HG02840 (cell line): ENCODE data around the gene FXYD5.

Experiments
- ATAC-seq: cut with Tn5 transposase; IDR thresholded peaks from one replicate; pipeline ENCODE4 v1.9.1; 2021; ENCODE audit warnings: mild to moderate bottlenecking, moderate library complexity, moderate number of reproducible peaks; ENCODE audit not compliant: unreplicated experiment, low FRiP score

FXYD5 gene

GRCh38 chr19:35208121-35208520 is 53.6 kb downstream of the FXYD5 start:
- ATAC-seq, result no peak

DNA sequence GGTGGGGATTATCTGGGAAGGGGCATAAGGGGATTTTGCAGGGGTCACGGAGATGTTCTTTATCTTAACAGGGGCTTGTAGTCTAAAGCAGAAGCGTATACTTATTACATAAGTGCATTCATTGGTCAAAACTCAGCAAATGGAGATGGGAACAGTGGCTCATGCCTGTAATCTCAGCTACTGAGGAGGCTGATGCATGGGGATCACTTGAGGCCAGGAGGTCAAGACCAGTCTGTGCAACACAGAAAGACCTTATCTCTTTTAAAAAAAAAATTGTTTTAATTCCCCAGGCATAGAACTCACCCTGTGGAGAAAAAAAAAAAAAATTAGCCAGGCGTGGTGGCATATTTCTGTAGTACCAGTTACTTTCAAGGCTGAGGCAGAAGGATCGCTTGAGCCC is 55.1 kb downstream of the FXYD5 start:
- ATAC-seq, result no peak

DNA sequence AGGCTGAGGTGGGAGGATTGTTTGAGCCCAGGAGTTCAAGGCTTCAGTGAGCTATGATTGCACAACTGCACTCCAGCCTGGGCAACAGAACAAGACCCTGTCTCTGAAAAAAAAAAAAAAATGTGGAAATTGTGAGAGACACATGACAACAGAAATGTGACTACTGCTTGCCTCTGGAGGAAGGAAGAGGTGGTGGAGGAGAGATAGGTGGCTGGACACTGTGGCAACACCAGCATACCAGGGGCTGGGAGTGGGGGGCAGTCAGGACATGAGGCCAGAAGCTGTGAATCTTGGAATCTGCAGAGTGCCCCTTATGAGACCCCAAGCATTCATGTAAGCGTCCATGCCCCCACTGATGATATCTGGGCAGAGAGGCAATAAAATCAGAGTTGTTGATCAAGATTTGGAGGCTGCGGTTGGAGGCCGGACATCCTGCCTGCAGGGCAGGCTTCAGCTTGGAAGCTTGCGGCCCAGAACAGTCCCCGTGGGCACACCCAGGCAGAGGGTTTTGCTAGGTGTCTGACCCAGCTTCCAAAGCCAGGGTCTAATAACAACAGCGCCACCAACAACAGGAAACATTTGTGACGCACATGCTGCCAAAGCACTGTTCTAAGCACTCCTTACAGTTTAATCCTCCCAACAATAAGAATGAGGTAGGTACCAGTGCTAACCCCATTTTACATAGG is 57.2 kb downstream of the FXYD5 start:
- ATAC-seq, result no peak

GRCh38 chr19:35212241-35212640 is 57.7 kb downstream of the FXYD5 start:
- no peak for ATAC-seq

GRCh38 chr19:35213663-35214632 is 59.4 kb downstream of the FXYD5 start:
- ATAC-seq, result no peak

- ATAC-seq, result no peak
These were observed 60.4 kb downstream of the FXYD5 start for GRCh38 chr19:35214766-35215422.

GRCh38 chr19:35216016-35216832 is 61.7 kb downstream of the FXYD5 start:
- ATAC-seq, result no peak

DNA sequence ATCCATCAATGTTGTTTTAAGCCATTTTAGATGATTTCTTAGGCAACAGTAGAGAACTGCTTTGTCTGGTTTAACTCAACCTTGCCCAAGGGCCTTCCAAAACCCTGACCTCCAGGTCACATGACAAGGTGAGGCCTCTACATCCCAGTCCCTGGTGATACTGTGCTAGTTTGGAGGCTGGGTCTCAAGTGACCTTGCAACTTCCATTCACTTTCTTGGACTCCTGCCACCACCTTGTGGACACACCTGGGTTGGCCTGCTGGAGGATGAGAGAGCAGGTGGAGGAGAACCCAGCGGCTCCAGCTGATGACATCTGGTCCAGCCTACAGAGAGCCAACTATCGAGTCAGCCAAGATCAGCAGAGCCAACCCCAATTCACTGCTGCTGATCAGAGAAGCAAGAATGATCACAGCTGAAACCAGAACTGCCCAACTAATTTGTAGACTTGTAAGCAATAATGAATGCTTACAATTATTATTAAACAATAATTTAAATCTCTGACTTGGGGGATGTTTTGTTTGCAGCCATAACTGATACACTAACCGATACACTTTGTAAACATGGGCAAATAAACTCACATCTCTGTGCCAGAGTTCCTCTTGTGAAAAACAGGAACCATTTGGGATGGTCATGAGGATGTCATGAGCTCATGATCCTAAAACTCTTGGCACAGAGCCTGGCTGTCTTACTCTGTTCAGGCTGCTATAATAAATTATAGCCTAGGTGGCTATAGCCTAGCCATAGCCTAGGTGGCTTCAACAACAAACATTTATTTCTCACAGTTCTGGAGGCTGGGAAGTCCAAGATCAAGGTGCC is 62.5 kb downstream of the FXYD5 start:
- ATAC-seq, result no peak

GRCh38 chr19:35217649-35217990 is 63.1 kb downstream of the FXYD5 start:
- no peak for ATAC-seq

DNA sequence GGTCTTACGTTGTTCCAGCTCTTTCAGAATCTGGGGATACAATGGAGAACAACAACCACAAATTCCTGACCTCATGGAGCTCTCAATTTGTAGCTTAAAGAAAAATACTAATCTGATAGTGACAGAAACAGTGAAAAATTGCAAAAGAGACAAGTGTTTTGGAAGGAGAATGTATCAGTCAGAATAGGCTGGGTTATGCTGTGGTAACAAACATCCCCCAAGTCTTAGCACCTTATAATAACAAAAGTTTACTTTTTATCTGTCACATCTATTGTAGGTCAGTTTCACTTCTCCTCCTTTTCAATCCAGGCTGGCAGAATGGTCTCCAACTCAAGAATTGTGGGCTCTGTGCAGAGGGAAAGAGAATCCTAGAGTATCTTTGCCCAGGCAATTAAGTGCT is 64.5 kb downstream of the FXYD5 start:
- no peak for ATAC-seq
